ENCODE results near the gene KCTD10.

- TF ChIP-seq CHD1 (IDR thresholded peaks at IDR 0.05; ENCODE audit: low read depth, low read length) (no peak), ZNF274 (IDR thresholded peaks at IDR 0.05; ENCODE audit: insufficient read depth, insufficient read length) (no peak), EP300 (IDR thresholded peaks at IDR 0.05; ENCODE audit: borderline replicate concordance in 1 of 2, control insufficient read depth in 1 of 2, low read depth in 2 of 2, low read length in 2 of 2) (no peak), NFIC (IDR thresholded peaks at IDR 0.05; ENCODE audit: low read depth, low read length) (no peak), ATF7 (IDR thresholded peaks at IDR 0.05; ENCODE audit: low read depth) (no peak), TARDBP (IDR thresholded peaks at IDR 0.05; ENCODE audit: borderline replicate concordance) (no peak), CREB1 (IDR thresholded peaks at IDR 0.05; ENCODE audit: low read depth) (no peak), PRDM15 (CRISPR knock-in tag; IDR thresholded peaks at IDR 0.05) (no peak), MEF2A (IDR thresholded peaks at IDR 0.05; ENCODE audit: insufficient read depth, low read depth, low read length) (no peak), TAF1 (IDR thresholded peaks at IDR 0.05; ENCODE audit: borderline replicate concordance, low read depth, low read length) (no peak), POLR2AphosphoS5 (IDR thresholded peaks at IDR 0.05; ENCODE audit: low read length) (no peak), HDAC2 (IDR thresholded peaks at IDR 0.05) (no peak)
- TF ChIP-seq, protein P1, sequence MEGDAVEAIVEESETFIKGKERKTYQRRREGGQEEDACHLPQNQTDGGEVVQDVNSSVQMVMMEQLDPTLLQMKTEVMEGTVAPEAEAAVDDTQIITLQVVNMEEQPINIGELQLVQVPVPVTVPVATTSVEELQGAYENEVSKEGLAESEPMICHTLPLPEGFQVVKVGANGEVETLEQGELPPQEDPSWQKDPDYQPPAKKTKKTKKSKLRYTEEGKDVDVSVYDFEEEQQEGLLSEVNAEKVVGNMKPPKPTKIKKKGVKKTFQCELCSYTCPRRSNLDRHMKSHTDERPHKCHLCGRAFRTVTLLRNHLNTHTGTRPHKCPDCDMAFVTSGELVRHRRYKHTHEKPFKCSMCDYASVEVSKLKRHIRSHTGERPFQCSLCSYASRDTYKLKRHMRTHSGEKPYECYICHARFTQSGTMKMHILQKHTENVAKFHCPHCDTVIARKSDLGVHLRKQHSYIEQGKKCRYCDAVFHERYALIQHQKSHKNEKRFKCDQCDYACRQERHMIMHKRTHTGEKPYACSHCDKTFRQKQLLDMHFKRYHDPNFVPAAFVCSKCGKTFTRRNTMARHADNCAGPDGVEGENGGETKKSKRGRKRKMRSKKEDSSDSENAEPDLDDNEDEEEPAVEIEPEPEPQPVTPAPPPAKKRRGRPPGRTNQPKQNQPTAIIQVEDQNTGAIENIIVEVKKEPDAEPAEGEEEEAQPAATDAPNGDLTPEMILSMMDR (IDR thresholded peaks at IDR 0.05 in 2 of 3, conservative IDR thresholded peaks at IDR 0.05 in 1 of 3; ENCODE audit: control insufficient read depth in 2 of 3, extremely low read depth in 1 of 3, insufficient read depth in 1 of 3, low read depth in 3 of 3, low read length in 3 of 3) = peak; percentile 81 to 97 (median 94)
These were observed 44.2 kb downstream of the KCTD10 start for GRCh38 chr12:109432842-109433304.
